Epithelial cell of proximal tubule (primary cell): ENCODE measurements around the gene GASK1A. TPM values are rescaled to one million over a fixed set of nuclear protein-coding genes. Genes with fewer than 3 reads are reported as not detected.

ENCODE experiments used
- DNase-seq: peaks from one replicate; pipeline ENCODE4 v3.0.0-alpha.2; 2011; ENCODE audit warnings: low read depth
- H3K4me3 ChIP-seq: 2 replicates; pipeline ENCODE4 v1.5.1; 2011; ENCODE audit warnings: low read depth, mild to moderate bottlenecking, low read length
- CTCF ChIP-seq: conservative IDR thresholded peaks from 2 replicates; pipeline ENCODE4 v1.5.1; 2012; ENCODE audit warnings: low read depth, mild to moderate bottlenecking, low read length
- total RNA-seq: library from RNA; depleted of rRNA; stranded (reverse); fragments of >200 nt; gene quantifications from 2 replicates; pipeline ENCODE4 v1.2.3, GENCODE V29; 2015

The GASK1A gene
- total RNA-seq, 1 donor from 2014 or later = 1.1 TPM

- no peak for DNase-seq
- TF ChIP-seq CTCF = no peak
Measured at GRCh38 chr3:42942693-42943092, 36.4 kb upstream of the GASK1A start.

GRCh38 chr3:42946050-42946449 is 33.1 kb upstream of the GASK1A start:
- TF ChIP-seq CTCF = no peak
- no peak for DNase-seq

More at GRCh38 chr3:42942693-42943092, 36.4 kb upstream of the GASK1A start:
- no peak overlapping the region for H3K4me3 ChIP-seq

GRCh38 chr3:42957573-42957972 is 21.5 kb upstream of the GASK1A start:
- H3K4me3 ChIP-seq = no peak overlapping the region
- DNase-seq = no peak
- TF ChIP-seq CTCF = peak; percentile 43

More at GRCh38 chr3:42946050-42946449, 33.1 kb upstream of the GASK1A start:
- H3K4me3 ChIP-seq = no peak overlapping the region

- H3K4me3 ChIP-seq = no peak overlapping the region
- DNase-seq = no peak
- TF ChIP-seq CTCF = no peak
Measured at GRCh38 chr3:42960282-42960681, 18.8 kb upstream of the GASK1A start.

- TF ChIP-seq CTCF = no peak
- DNase-seq = no peak
- H3K4me3 ChIP-seq = no peak overlapping the region
Measured at GRCh38 chr3:42960786-42961185, 18.3 kb upstream of the GASK1A start.

GRCh38 chr3:42961633-42962032 is 17.5 kb upstream of the GASK1A start:
- peak; percentile 4 for DNase-seq
- H3K4me3 ChIP-seq = no peak overlapping the region
- TF ChIP-seq CTCF = peak; percentile 70

- no peak for DNase-seq
- no peak for TF ChIP-seq CTCF
Measured at GRCh38 chr3:42963269-42963668, 15.8 kb upstream of the GASK1A start.

More at GRCh38 chr3:42963269-42963668, 15.8 kb upstream of the GASK1A start:
- H3K4me3 ChIP-seq = no peak overlapping the region
